Activated CD8-positive, alpha-beta memory T cell treated with anti-CD3 and anti-CD28 coated beads, Interleukin-2, amount 50 U/mL, for 48 hours (primary cell): ENCODE data around the gene TFF2.

ENCODE experiments used
- DNase-seq: peaks from one replicate; pipeline ENCODE4 v3.0.0-alpha.2; 2020

The TFF2 gene

DNA sequence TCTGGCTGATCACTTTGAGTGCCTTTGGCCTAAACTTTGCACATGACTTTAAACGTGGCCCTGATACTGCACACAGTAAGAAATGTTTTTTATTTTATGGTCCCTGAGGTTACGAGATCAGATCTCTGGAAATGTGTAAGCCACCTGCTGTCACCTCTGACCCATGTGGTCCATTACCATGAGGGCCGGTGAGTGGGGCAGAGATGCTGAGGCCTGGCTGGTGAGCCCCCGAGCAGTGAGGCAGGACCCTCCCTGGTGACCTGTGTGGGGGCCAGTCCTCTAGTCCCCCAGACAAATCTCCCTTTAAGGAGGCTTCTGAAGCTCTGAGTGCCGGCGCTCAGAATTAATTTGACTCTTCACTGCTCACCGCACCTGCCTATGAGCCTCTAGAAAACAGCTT is 48.0 kb downstream of the TFF2 start:
- no peak for DNase-seq

DNA sequence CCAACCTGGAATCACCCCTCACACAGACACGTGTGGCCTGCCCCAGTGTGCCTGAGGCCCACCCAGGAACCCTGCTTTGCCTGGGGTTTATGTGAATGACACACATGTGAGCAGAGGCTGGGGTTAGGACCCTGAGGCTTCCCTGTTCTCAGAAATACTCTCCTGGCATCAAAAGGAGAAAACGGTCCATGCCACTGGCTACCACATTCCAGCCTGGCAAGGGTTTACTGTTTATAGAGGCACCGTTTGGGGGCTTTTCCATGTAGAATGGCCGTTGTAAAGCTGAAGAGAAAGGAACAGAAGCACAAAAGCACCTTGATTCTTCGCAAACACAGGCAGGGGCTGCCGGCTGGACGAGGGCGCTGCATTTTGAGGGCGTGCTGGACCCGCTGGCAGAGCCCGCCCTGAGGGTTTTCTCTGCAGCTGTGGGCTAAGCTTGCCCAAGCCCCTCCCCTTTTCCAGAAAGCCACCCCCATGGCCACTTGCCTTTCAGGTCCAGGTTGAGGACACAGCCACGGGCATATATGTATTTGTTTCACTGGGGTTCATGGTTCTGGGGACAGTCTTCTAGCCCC is 48.6 kb downstream of the TFF2 start:
- no peak for DNase-seq

DNA sequence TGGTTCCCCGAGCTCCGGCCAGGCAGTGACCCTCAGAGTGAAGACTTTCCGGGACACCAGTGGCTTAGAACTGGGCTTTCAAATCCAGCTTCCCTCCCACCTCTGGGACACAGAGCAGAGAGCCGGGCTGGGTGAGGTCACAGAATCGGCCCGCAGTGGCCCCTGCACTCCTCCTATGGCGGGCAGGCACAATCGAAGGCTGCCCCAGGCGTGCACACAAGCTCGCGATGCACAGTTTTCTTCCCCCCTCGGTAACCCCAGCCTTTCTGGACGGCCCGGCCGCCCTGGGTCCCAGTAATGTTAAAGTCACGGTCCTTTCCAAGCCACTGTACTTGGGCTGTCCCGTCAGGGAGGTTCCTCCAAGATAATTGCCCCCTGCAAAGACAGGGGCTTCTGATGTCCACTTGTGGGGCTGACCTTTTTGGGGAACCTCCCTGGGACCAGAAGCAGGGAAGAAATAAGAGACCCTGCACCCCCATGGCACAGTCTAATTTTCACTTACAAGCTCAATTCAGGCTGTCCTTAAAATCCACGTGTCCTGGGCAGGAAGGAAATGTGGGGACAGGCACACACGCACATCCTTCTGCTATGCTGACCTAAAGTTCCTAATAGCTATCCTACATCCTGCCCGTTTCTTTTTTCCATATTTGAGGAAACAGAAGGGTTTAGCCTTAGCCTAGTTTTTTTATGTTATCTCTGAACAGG is 49.3 kb downstream of the TFF2 start:
- DNase-seq, result no peak

DNA sequence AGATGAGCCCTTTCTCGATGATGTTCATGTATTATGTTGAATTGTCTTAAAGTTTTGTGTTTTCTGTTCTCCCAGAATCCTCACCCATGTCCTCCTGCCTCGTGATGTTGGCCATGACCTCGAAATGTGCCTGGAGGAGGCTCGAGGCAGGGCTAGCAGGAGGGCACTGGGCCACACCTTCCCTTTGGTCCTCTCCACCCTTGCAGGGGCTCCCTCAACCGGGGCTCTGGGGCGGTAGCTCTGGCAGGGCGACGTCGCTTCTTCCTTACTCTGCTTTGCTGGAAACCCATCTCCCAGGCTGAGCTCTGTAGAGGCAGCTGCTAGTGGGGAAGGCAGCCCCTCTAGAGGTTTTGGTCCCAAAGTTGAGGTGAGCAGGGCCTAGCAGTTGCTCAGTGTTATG is 49.8 kb downstream of the TFF2 start:
- no peak for DNase-seq

DNA sequence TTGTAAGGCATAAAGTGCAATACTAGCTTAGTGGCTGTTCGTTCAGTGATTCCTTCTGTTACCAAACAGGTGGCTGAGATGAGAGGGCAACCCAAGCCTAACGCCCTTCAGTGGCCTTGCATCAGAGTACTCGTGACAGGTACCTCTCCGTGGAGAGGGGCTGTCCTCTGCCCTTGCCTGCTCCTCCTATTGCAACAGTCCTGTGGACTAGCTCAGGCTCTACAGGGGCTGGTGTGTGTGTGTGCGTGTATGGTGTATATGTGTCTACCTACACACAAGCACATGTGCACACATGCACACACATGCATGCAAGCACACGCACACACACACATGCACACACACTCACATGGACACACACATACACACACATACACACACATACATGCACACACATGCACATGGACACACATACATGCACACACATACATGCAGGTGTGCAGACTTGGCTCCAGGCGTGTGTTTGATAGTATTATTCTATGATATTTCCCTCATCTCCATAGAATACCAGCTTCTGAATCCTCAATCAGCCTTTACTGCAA is 50.7 kb downstream of the TFF2 start:
- no peak for DNase-seq

DNA sequence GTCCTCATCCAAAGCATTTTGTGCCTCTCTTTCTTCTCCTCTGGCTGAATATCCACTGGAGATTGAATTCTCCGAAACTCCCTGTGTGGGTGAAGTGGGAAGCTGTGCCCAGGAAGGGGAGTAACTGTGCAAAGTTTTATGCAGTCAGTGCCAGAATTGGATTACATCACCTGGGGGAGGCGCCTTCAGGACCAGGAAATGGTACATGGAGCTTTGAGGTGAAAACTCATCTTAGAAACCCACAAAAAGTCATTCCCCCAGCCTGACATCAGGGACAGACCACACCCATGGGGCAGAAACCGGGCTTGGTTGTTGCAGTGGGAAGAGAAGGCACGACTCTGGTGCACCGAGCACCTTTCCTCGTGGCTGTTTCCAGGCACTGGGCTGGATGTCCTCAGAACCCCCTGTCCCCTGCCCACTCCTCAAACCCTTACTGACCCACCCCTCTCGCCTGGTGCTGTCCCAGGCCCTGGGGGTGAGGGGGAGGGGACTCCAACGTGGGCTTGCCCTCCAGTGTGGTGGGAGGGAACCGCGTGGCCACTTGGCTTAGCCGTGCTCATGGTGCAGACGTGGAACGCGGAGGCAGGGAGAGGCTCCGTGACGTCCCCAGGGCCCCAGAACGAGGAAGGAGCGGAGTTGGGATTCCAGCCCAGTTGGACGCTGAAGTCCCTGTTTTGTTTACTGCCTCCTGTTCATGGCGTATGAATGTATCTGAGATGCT is 51.3 kb downstream of the TFF2 start:
- DNase-seq, result peak; percentile 58

DNA sequence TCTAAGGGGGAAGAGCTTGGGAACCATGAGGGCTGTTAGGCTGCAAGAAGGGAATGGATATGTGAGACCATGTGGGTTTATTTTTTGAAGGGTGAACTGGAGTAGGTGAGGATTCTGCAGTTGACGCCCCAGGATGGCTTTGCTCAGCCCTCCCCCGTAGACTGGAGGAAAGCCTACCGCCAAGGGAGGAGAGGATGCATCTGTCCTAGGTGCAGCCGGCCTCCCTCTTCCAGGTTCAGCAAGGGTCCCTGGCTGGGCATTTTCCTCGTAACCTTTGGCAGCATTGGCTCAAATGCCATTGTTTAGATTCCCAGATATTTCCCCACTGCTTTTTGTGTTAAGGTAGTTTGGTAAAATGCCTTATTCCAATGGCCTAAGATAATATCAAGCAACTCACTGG is 52.1 kb downstream of the TFF2 start:
- no peak for DNase-seq

DNA sequence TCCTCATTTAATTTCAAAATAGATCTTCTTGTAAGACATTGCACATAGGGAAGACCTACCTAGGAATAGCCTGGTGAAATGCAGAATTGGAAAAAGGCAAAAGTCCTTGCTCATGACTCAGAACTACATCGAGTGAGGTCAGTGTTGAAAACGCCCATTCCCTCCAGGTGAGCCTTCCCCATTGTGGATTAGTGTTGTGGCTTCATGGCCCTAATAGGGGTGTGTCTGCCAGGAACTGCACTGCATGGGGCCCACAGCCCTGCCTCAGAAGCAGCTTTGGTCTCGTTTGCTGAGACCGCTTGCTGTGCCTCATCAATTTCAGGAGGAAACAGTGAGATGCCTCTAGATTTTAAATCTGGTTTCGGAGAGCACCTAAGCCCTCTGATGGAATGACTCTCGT is 52.6 kb downstream of the TFF2 start:
- DNase-seq, result no peak

DNA sequence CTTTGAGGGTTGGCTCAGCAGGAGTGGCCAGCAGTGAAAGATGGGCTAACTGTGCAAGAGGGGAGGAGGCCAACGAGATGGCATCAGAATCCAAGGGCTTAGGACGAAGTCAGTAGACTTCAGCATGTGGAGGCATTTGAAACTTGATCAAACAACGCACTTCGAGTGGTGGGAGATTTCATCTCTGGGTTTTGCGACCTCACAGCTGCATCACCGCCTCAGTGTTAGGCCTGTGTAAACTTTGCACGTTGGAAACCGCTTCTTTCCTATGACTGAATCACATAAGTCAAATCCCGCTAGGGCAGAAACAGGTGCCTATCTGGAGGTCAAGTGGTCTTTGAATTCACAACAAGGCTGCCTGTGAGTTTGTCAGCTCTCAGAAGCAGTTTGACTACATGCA is 53.4 kb downstream of the TFF2 start:
- no peak for DNase-seq

DNA sequence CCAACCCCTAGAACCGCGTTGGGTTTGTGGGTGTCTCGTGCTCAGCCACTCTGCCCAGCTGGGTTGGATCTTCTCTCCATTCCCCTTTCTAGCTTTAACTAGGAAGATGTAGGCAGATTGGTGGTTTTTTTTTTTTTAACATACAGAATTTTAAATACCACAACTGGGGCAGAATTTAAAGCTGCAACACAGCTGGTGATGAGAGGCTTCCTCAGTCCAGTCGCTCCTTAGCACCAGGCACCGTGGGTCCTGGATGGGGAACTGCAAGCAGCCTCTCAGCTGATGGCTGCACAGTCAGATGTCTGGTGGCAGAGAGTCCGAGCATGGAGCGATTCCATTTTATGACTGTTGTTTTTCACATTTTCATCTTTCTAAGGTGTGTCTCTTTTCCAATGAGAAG is 54.3 kb downstream of the TFF2 start:
- DNase-seq, result no peak
